Activated CD4-positive, CD25-positive, alpha-beta regulatory T cell treated with anti-CD3 and anti-CD28 coated beads, Interleukin-2, amount 50 U/mL, for 24 hours (primary cell): ENCODE results near the gene STK11IP.

Experiments
- ATAC-seq, 2 donors: fragments of 150-1000 bp; cut with Tn5 transposase; one replicate each; pipeline ENCODE4 v1.10.0; 2021; ENCODE audit warnings: mild to moderate bottlenecking in 1 of 2, moderate library complexity in 1 of 2

Gene STK11IP, protein sequence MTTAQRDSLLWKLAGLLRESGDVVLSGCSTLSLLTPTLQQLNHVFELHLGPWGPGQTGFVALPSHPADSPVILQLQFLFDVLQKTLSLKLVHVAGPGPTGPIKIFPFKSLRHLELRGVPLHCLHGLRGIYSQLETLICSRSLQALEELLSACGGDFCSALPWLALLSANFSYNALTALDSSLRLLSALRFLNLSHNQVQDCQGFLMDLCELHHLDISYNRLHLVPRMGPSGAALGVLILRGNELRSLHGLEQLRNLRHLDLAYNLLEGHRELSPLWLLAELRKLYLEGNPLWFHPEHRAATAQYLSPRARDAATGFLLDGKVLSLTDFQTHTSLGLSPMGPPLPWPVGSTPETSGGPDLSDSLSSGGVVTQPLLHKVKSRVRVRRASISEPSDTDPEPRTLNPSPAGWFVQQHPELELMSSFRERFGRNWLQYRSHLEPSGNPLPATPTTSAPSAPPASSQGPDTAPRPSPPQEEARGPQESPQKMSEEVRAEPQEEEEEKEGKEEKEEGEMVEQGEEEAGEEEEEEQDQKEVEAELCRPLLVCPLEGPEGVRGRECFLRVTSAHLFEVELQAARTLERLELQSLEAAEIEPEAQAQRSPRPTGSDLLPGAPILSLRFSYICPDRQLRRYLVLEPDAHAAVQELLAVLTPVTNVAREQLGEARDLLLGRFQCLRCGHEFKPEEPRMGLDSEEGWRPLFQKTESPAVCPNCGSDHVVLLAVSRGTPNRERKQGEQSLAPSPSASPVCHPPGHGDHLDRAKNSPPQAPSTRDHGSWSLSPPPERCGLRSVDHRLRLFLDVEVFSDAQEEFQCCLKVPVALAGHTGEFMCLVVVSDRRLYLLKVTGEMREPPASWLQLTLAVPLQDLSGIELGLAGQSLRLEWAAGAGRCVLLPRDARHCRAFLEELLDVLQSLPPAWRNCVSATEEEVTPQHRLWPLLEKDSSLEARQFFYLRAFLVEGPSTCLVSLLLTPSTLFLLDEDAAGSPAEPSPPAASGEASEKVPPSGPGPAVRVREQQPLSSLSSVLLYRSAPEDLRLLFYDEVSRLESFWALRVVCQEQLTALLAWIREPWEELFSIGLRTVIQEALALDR

DNA sequence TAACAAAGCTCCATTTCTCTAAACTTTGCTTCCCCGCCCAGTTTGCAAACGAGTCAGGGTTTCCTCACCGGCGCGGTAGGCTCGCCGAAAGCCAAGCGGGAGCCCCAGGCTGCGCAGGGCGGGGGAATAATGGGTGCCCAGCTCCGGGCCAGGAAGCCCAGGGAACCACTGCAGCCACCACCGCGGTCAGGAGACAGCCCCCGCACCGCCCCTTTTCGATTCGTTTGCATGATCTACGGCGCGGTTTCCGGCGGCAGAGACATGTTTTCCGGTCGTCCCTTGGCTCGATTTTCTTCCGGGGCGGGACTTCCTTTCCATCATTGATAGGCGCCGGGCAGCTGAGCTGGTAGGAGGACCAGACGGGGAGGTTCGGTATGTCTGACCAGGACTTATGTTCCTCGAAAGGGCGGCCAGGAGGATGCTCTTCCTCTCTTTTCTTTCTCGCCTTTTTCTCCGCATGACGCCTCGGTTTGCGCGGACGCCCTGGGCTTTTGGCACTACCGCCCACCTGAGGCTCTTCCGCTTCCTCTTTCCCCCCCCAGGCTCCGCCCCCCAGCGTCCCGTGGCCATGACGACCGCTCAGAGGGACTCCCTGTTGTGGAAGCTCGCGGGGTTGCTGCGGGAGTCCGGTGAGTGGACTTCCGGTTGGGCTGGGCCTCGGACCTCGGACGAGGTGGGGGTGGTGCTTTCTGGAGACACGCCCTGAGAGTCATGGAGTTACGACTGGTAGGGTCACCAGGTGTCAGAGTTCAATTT lies at the start of gene STK11IP:
TSS of gene STK11IP (plus strand) at position 306 of the 756 bp plus-strand sequence. CDS start at position 569, 263 bp downstream.
- ATAC-seq = peak; percentile 91

DNA sequence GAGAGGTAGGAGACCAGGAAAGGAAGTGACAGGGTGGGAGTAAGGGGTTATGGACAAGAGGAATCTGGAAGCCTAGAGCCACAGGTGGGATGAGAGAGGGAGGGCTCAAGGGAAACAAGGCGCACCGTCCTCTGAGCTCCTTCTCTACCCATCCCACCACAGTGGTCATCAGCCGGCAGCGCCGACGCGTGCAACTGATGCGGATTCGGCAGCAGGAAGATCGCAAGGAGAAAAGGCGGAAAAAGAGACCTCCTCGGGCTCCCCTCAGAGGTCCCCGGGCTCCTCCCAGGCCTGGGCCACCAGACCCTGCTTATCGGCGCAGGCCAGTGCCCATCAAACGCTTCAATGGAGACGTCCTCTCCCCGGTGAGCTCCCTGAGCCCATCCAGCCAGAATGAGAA lies 48.7 kb upstream of the STK11IP start:
- no peak for ATAC-seq

DNA sequence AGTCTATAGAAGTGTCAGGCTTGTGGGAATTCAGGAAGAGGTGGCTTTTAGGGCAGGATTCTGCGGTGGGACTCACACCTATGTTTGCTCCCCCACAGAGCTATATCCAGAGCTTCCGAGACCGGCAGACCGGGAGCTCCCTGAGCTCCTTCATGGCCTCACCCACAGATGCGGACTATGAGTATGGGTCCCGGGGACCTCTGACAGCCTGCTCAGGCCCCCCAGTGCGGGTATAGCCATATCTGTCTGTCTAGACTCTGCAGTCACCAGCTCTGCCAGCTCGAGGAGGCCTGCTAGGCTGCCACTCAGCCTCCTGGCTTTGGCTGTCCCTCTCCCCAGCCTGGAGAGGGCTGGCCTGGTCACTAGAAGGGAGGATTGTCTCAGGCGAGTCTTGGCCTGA lies 48.0 kb upstream of the STK11IP start:
- ATAC-seq = no peak

DNA sequence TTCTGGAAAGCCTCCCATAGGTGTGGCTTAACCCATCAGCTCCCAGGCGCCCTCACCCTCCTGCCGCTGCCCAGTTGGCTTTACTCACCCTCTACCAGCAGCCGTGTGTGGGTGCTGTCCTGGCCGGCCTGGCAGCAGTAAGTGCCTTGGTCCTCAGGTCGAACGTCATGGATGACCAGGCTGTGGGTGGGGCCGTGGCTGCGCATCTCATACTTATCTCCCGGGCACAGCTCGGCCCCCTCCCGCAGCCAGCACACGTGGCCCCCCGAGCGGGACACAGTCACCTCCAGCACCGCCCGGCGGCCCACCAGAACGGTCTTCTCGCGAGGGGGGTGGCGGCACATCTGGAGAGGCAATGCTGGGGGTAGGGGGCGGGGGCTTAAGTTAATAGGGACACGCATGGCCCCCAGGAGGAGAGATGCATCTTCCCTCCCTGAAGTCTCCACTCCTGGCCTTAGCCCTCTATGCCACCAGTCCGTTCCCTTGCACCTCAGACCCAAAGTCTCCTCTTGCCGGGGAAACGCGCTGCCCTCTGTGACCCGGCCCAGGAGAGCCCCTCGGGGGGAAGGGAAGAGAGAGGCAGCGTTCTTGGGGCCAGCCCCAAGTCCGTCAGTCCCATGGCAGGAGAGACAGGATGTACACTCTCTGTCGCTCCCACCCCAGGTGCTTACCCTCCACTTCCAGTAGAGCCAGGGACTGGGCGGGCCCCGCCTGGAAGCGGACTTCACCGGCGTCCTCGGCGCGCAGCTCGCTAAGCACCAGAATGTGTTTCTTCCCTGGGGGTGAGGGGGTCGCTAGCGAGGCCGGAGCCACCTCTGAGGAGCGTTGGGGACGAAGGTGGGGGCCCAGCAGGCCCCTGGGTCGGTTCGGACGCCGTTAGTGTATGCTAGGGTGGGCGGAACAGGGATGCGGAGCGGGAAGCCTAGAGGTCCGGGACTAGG lies 45.9 kb upstream of the STK11IP start:
- ATAC-seq = peak in 1 of 2 donors; percentile 19

DNA sequence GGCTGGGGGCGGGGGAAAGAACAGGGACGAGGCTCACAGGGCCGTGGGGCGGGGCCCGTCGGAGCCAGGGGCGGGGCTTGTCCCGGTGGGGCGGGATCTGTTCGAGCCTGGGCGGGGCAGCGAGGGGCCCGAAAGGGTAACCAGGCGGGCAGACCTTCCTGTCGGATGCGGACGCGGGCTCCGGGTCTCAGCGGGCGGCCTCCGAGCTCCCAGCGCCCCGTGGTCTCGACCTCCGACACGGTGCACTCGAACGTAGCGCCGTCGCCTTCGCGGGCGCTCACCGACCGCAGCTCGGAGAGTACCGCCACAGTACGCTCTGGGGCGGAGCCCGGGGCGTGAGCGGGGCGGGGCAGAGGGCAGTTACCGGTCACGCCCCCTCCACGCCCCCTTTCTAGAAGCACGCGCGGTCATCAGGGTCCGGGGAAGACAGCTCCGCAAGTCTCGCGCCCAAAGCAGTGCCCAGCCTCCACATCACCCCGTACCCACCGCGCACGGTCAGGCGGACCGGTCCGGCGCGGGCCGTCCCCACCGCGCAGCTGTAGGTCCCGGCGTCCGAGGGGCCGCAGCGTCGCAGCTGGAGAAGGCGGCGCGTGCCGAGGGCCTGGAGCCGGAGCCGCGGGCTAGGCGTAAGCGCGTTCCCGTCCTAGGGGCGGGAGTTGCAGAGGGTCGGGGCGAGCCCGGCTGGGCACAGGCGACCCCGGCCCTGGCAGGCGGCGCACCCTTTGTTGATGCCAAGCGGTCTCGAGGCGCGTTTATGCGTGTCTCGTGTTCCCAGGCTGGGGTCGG lies 45.1 kb upstream of the STK11IP start:
- ATAC-seq = peak; percentile 88 to 91

DNA sequence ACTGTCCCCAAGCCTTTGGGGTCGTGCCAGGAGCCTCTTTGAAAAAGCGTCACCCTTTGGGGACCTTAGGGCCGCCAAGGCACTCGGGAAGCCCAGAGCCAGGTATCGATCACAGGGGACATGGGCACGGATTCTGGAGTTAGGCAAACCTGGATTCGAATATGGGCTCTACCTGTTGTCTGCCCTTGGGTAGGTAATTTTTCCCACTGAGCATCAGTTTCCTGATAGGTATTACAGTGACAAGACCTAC lies 44.6 kb upstream of the STK11IP start:
- no peak for ATAC-seq

DNA sequence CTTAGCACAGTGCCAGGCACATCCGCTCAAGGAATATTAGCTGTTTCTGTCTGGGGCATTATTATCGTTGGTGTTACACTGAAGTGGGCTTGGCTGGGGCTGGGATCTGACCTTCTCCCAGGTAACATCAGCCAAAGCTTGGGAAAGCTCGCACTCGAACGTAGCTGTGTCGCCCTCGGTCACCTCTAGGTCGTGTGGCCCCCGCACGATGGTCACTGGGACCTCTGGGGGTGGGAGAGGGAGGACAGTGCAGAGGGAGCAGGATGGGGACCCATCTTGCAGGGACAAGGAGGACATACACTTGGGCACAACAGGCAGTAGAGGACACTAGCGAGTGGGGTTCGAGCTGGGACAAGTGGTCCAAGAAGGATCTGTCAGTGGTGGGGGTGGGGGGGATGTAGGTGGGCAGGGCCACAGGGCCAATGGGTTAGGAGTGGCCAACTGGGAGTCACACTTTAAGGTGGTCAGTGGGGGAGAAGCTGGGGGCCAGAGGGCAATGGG lies 44.1 kb upstream of the STK11IP start:
- no peak for ATAC-seq

DNA sequence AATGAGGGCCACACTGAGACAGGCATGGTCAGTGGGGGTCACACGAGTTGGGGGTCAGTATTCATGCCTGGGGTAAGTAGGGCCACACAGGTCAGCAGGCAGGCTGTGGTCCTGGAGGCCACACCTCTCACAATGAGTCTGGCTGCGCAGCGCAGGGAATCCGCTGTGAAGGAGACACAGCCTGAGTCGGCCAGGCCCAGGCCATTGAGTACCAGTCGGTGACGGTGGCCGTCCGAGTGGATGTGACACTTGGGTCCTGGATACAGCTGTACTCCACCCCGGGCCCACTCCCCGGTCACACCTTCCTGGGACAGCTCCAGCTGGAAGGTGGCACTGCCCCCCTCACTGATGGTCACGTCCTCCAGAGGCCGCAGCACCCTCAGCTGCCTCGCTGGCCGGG lies 43.3 kb upstream of the STK11IP start:
- no peak for ATAC-seq

DNA sequence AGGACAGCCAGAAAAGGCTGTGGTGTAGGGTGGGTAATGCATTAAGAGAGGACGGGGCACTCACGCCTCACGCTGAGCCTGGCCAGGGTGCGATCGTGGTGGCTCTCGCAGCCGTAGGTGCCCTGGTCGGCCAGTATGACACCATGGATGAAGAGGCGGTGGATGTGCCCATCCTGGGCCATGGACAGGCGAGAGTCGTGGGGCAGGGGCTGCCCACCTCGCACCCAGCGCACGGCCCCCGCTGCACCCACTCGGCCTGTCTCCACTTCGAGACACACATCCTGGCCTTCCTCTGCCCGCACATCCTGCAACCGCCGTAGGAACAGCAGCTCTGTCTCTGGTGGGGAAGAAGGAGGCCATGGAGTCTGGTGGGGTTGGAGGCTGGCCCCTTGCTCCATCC lies 41.7 kb upstream of the STK11IP start:
- ATAC-seq = no peak

DNA sequence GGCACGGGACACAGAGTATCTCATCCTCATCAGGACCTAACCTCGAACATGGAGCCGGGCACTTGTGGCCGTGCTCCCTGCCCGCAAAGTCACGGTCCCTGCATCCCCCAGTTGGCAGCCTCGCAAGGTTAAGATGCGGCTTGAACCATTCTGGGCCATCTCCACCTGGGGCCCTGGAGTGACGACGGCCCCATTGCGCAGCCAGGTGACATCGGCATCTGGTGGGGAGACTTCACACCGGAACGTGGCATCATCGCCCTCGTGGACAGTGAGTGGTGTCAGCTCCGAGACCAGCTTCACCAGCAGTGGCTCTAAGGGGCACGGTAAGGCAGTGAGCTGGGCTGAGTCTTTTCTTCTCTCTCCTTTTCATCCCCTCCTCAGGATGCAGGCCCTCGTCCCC lies 41.2 kb upstream of the STK11IP start:
- no peak for ATAC-seq

DNA sequence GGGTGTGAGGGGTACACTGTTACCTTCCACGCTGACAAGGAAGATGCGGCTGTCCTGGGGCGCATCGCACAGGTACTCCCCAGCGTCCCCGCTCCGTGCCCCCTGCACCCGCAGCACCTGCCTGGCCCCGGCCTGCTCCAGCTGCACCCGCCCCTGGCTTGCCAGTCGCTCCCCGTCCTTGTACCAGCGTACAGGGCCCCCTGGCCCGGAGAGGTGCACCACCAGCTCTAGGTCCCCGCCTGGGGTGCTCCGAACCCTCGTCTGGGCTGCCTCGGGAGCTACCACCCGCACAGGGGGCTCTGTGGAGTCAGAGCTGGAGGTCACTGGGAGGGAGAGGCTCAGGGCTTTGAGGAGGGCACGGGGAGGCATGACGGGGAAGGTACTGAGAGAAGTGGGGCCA lies 40.3 kb upstream of the STK11IP start:
- no peak for ATAC-seq

DNA sequence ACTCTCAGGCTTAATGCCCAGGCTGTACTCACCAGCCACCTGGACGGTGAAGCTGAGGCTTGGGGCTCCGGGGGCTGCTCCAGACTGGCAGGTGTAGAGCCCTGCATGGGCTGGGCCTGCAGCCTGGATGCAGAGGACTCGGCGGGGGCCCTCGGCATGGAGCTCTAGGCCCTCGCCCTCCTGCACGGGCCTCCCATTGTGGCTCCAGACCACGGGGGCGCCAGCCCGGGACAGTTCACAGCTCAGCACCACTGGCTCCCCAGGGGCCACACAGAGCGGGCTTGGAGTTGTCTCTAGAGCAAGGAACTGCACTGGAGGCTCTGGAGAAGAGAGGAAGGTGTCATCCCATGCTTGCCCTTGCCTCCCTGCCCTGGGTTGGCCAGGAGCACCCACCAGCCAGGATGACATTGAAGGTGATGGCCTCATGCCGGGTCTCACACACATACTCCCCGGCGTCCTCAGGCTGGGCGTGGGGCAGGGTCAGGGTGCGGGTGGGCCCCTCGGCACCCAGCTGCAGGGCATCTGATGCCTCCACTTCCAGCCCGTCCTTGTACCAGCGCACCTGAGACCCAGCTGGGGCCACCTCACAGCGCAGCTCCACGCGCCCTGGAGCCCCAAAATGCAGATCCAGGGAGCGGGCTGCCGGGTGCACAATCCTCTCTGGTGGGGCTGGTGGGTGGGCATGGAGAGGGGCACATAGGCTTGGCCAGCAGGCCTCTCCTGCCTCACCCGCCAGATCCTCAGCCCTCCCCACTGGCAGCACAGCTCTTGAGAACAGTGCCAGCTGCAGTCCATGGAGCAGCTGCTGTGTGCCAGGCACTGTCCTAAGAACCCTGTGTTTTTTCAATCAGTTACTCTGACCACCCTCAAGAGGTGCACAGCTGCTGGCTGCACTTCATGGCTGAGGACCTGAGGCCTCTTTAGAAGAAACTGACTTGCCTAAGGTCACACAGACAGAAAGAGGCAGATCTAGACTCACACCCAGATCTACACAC lies 39.6 kb upstream of the STK11IP start:
- ATAC-seq = no peak

DNA sequence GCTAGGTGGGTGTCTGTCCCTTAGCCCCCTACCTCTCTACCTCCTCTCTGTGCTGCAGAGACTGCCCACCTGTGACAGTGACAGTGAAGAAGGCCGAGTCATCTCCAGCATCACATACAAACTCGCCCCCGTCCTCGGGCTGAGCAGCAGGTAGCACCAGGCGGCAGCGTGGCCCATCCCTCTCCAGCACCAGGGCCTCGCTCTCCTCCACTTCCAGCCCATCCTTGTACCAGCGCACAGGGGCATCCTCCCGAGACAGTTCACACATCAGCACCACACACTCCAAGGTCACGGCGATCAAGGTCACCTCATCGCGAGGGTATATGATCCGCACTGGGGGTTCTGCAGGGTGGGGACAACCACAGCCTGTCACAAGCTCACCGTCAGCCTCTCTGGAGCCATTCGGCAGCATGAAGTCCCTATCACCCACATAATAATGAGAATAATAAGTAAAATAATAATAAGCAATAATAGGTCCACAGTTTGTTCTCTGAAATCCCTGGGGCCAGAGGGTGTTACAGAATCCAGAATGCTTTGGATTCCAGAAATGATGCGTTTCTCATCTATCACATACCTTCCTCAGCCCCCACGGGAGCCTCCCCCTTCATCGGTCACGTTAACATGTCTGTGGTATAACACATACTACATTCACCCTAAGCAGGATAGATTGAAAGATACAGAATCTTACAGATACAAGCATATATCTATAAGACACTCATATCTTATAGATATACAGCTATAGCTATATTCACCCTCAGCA lies 38.3 kb upstream of the STK11IP start:
- ATAC-seq = no peak

DNA sequence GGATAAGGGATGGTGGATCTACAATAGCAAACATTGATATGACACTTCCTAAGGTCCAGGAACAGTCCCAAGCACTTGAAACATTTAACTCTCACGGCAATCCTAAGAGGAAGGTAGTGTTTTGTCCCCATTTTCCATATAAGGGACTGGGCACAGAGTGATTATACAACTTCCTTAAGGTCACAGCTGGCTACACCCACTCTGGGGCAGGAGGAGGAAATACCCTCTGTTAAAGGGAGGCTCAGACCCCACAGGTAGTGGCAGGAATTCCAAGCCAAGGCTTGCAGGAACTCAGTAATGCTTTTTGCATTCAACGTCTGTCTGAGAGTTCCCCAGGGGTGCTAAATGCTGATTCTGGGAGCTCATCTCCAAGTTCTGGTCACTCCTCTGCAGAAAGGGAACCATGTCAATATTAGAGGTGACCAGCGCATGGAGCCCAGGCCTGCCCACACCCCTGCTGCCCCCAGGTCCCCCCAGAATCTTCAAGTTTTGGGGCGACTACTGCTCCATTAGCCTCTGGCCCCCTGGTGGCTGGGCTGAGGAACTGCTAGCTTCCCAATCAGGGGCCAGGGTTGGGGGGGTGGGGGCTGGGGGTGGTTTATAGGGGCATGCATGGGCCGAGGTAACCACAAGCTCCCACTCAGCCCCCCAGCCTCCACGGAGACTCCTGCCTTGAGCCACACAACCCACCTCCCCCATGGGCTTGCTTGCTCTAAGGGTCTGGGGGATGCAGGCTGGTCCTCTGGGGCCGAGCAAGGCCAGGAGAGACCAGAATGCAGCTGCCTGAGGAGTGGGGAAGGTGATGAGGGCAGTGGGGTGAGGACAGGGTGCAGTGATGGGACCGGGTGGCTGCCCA lies 37.4 kb upstream of the STK11IP start:
- no peak for ATAC-seq

DNA sequence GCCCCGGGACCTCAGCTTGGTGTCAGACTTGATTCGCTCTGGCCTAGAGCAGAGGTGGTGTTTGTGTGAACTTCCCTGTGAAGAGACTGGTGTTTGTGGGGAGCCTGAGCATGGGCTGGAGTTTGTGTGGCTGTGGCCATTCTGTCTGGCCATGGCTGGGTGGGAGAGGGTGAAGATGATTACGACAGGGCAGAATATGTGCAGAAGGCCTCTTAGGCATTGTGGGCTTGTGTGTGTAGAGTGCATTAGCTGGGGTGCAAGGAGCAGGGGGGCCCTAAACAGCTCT lies 36.8 kb upstream of the STK11IP start:
- no peak for ATAC-seq

DNA sequence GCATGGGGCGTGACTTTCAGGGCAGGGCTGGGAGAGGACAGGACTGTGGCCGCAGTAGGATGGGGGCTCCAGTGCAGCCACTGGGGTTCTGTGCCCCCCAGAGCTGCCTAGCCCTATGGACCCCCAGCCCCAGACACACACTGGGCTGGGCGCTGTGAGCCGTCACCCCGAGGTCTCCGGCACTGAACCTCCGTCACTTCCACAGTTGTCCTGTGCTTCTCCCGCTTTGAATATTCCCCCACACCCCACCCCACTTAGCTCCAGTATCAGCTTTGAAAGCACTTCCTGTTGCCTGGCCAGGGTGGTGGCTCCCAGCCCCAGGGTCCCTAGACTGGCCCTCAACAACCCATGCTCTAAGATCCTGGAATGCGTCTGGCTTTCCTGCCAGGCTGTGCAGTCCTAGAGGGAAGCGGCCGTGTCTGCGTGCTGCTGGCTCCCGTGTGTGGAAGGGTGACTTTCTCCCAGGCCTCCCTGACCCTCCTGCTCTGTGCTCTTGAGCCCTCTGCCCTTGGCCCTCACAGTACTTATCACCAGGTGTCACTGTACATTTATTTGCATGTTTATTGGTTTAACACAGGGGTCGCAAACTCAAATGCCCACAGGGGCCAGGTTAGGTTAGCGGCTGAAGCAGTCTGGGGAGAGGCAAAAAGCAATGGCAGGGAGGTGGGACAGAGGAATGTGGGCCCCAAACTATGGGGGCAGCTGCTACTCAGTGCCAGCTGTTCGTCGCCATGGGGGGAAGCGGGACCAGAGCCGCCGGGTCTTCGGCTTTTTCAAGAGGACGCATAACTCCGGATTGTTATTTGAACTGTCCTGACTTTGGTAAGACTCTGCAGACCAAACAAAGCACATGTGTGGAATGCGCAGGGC lies 36.2 kb upstream of the STK11IP start:
- no peak for ATAC-seq
